ENCODE measurements around the gene CYP4V2.

GRCh38 chr4:186193851-186194250, 2.5 kb downstream of the CYP4V2 start:
- TF ChIP-seq POLR2AphosphoS5 (IDR thresholded peaks at IDR 0.05; ENCODE audit: low read depth): no peak
- TF ChIP-seq CTCF (conservative IDR thresholded peaks at IDR 0.05; ENCODE audit: low read depth in 2 of 2): no peak
- no peak for TF ChIP-seq EZH2 (IDR thresholded peaks at IDR 0.05; ENCODE audit: low read depth, unreplicated experiment)
- TF ChIP-seq REST (IDR thresholded peaks at IDR 0.05; ENCODE audit: unreplicated experiment): no peak
- TF ChIP-seq ZNF331 (CRISPR knock-in tag; IDR thresholded peaks at IDR 0.05; ENCODE audit: low read depth): no peak
- TF ChIP-seq EZH2phosphoT487 (IDR thresholded peaks at IDR 0.05; ENCODE audit: unreplicated experiment): no peak
